ENCODE measurements around the gene NAGLU.

GRCh38 chr17:42590886-42591285 is 54.8 kb downstream of the NAGLU start:
- no peak for TF ChIP-seq CTCF (IDR thresholded peaks at IDR 0.05)
- no peak for TF ChIP-seq POLR2A (IDR thresholded peaks at IDR 0.05)

All from prostate gland (tissue), 2 donors.